Effector memory CD4-positive, alpha-beta T cell (primary cell): ENCODE data around the gene SCAMP2.

ENCODE experiments used
- DNase-seq, 3 donors: peaks; one replicate each; pipeline ENCODE4 v3.0.0-alpha.2; 2020
- H3K27ac ChIP-seq: 2 replicates; pipeline ENCODE4 v1.7.0; 2013; ENCODE audit warnings: mild to moderate bottlenecking, low read length, moderate library complexity; ENCODE audit not compliant: insufficient read depth, poor library complexity, severe bottlenecking
- H3K27me3 ChIP-seq: replicated peaks from 2 replicates; pipeline ENCODE4 v1.7.0; 2013; ENCODE audit warnings: mild to moderate bottlenecking, low read length; ENCODE audit not compliant: insufficient read depth, control insufficient read depth, poor library complexity, severe bottlenecking
- H3K36me3 ChIP-seq: 2 replicates; pipeline ENCODE4 v1.7.0; 2013; ENCODE audit warnings: mild to moderate bottlenecking, low read length, moderate library complexity; ENCODE audit not compliant: control insufficient read depth, insufficient read depth
- H3K4me1 ChIP-seq: 2 replicates; pipeline ENCODE4 v1.7.0; 2013; ENCODE audit warnings: low read length, mild to moderate bottlenecking; ENCODE audit not compliant: control insufficient read depth, insufficient read depth, poor library complexity, severe bottlenecking
- H3K4me3 ChIP-seq: 2 replicates; pipeline ENCODE4 v1.7.0; 2013; ENCODE audit warnings: low read length, low read depth, mild to moderate bottlenecking; ENCODE audit not compliant: insufficient read depth, poor library complexity, severe bottlenecking
- H3K9me3 ChIP-seq: 2 replicates; pipeline ENCODE4 v1.7.0; 2013; ENCODE audit warnings: mild to moderate bottlenecking, low read length, moderate library complexity; ENCODE audit not compliant: control insufficient read depth

The SCAMP2 gene

GRCh38 chr15:74823324-74823723 lies 49.8 kb downstream of the SCAMP2 start:
- Histone ChIP-seq H3K9me3 (no peaks in the 10 kb centered on the region), H3K4me3 (no peak overlapping the region), H3K27ac (no peak overlapping the region), H3K36me3 (no peaks in the 10 kb centered on the region), H3K4me1 (no peaks in the 10 kb centered on the region), H3K27me3 (peaks cover 9% of the 10 kb centered on the region)
- DNase-seq, result no peak

GRCh38 chr15:74822233-74822632 lies 50.9 kb downstream of the SCAMP2 start:
- Histone ChIP-seq H3K4me3 (no peak overlapping the region), H3K27ac (no peak overlapping the region), H3K36me3 (no peaks in the 10 kb centered on the region), H3K9me3 (no peaks in the 10 kb centered on the region), H3K27me3 (no peaks in the 10 kb centered on the region), H3K4me1 (no peaks in the 10 kb centered on the region)
- DNase-seq, result no peak

DNA sequence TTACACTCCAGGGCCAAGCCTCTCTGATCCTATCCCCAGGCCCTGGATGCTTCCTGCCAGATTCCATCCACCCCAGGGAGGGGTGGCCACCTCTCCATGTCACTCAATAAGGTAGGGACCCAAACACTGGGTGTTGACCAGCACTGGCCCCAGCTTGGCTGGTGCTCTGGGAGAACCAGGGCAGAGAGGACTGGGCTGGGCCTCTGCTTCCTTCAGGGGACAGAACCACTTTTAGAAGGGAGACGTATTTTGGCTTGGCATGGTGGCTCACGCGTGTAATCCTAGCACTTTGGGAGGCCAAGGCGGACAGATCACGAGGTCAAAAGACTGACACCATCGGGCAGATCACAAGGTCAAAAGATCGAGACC lies 51.4 kb downstream of the SCAMP2 start:
- Histone ChIP-seq H3K4me1 (no peaks in the 10 kb centered on the region), H3K27ac (no peak overlapping the region), H3K9me3 (no peaks in the 10 kb centered on the region), H3K36me3 (no peaks in the 10 kb centered on the region), H3K4me3 (no peak overlapping the region), H3K27me3 (no peaks in the 10 kb centered on the region)
- no peak for DNase-seq

DNA sequence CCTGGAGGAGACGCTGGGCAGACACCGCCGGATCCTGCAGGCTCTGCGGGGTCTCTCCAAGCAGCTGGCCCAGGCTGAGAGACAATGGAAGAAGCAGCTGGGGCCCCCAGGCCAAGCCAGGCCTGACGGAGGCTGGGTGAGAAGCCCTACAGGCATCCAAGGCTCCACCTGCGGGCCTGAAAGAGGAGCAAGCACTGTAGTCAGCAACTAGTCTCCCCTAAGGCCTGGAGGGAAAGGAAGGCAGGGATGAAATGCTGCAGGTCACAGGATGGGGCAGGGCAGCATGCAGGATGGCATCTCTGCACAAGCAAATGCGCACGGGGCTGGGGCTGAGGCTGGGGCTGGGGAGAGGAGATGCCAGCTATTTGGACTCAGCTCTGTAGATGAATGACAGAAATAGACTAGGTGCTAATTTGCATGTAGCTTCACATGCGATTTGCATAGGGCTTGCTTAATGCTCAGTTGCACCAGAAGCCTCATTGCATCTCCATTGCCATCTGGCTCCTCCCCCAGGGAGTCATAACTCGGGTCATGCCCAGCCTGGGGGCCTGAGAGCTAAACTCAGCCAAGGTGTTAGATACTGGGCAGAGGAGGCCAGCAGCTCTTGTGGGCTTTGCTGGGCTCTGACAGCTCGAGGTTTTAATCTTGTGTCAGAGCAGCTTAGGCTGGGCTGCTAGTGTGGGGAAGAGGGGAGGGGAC lies 51.9 kb downstream of the SCAMP2 start:
- DNase-seq, result no peak
- H3K9me3 ChIP-seq, result no peaks in the 10 kb centered on the region
- H3K4me1 ChIP-seq, result no peaks in the 10 kb centered on the region
- no peaks in the 10 kb centered on the region for H3K36me3 ChIP-seq
- H3K27ac ChIP-seq, result no peak overlapping the region
- H3K27me3 ChIP-seq, result no peaks in the 10 kb centered on the region
- H3K4me3 ChIP-seq, result no peak overlapping the region

DNA sequence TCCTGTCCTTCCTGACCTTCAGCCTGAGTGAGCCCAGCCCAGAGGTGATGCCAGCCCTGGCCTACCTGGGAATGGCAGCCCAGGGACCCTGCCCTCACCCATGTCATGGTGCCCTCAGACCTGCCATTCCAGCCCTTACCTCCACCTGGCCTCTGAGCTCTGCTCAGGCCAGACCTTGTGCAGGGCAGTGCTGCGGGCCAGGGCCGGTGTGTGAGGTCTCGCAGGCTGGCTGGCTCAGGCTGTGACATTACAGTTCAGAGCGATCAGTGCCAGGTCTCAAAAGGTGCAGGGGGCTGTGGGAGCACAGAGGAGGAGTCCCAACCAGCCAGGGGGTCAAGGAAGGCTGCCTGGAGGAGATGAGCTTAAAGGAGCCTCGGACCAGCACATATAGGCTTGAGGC lies 53.1 kb downstream of the SCAMP2 start:
- no peaks in the 10 kb centered on the region for H3K4me1 ChIP-seq
- no peaks in the 10 kb centered on the region for H3K36me3 ChIP-seq
- H3K27me3 ChIP-seq, result no peaks in the 10 kb centered on the region
- H3K27ac ChIP-seq, result no peak overlapping the region
- no peak for DNase-seq
- no peaks in the 10 kb centered on the region for H3K9me3 ChIP-seq
- H3K4me3 ChIP-seq, result no peak overlapping the region

DNA sequence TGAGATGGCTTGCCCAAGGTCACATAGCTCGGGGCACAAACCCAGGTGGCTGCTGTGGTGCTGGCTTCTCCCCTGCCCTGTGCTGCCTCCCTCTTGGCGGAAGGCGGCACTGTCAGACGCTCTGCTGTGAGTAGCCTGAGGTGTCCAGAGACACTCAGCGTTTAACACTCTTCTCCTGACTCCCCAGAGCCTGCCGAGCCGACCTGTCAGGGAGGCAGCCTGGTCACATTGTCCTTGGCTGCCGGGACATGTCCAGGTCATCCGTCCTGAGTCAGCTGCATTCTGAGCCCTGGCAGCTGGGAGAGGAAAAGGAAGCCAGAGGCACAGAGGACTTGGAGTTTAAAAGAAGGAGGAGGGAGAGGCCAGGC lies 55.8 kb downstream of the SCAMP2 start:
- Histone ChIP-seq H3K4me1 (no peaks in the 10 kb centered on the region), H3K4me3 (no peak overlapping the region), H3K9me3 (no peaks in the 10 kb centered on the region), H3K36me3 (no peaks in the 10 kb centered on the region), H3K27me3 (no peaks in the 10 kb centered on the region), H3K27ac (no peak overlapping the region)
- DNase-seq, result no peak

DNA sequence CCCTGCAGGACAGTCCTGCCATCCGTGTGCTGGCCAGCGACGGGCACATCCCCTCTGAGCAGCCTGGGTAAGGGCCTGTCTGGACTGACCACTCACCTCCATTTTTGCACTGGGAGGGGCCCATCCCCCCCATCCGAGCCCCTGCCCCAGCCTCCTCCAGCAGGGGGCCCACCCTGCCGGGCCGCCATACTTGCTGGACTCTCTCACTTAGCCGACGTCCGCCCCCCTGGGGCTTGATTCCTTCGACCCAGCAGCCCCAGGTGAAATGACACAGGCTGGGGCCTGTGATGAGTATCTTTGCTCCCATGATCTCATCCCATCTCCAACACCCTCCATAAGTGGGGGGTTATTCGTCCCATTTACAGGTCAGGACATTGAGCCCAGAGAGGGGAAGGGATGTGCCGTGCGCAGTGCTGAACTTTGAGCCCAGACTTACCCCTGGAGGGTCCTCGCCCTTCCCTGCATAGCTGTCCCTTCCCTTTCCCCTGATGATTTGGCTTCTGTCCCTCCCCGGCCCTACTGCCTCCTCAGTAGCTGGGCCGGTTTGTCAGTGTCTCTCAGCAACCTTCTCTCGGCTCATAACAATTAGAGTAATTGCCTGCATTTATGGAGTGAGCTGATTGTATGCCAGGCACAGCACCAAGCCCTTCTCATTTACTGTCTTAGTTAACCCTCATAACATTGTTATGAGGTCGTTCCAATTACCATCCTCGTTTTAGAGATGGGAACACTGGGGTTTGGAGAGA lies 56.4 kb downstream of the SCAMP2 start:
- DNase-seq, result no peak
- no peak overlapping the region for H3K27ac ChIP-seq

DNA sequence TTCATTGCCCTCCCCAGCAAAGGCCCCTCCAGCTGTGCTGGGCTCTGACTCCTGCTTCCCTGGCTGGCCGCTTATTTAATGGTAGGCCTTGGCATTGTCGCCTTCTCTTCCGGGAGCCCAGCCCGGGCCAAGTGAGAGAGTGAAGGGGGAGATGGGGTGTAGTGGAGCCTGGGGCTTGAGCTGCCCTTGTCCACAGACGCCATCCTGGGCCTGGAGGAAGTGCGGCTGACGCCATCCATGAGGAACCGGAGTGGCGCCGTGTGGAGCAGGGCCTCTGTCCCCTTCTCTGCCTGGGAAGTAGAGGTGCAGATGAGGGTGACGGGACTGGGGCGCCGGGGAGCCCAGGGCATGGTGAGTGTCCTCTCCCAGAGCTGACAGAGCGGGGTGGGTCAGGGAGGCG lies 57.2 kb downstream of the SCAMP2 start:
- no peaks in the 10 kb centered on the region for H3K4me1 ChIP-seq
- no peak overlapping the region for H3K27ac ChIP-seq
- H3K36me3 ChIP-seq, result no peaks in the 10 kb centered on the region
- no peak overlapping the region for H3K4me3 ChIP-seq
- no peaks in the 10 kb centered on the region for H3K9me3 ChIP-seq
- no peak for DNase-seq
- H3K27me3 ChIP-seq, result no peaks in the 10 kb centered on the region

More for the DNA sequence above, 56.4 kb downstream of the SCAMP2 start:
- H3K4me1 ChIP-seq, result no peaks in the 10 kb centered on the region
- no peaks in the 10 kb centered on the region for H3K9me3 ChIP-seq
- no peaks in the 10 kb centered on the region for H3K36me3 ChIP-seq
- H3K4me3 ChIP-seq, result no peak overlapping the region
- no peaks in the 10 kb centered on the region for H3K27me3 ChIP-seq

- no peak overlapping the region for H3K4me3 ChIP-seq
- H3K4me1 ChIP-seq, result no peaks in the 10 kb centered on the region
- H3K27me3 ChIP-seq, result no peaks in the 10 kb centered on the region
- no peaks in the 10 kb centered on the region for H3K36me3 ChIP-seq
- no peak for DNase-seq
- H3K27ac ChIP-seq, result no peak overlapping the region
- no peaks in the 10 kb centered on the region for H3K9me3 ChIP-seq
These were observed 57.8 kb downstream of the SCAMP2 start for GRCh38 chr15:74815121-74815934.

DNA sequence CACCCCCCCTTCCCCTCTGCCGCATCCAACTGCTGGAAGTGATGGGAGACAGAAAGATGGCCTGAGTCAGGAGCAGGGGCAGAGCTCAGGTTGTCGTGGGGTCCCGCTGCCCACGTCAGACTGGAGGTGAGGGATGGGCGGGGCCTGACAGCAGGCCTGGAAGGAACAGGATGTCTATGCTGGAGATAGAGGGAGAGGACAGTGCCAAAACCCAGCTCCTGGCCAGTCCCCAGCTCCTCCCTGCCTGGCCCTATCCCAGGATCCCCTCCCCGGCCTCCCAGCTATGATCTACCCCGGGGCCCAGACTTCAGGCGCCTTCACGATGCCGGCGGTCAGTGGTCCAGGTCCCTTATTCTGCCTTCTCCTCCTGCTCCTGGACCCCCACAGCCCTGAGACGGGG lies 60.6 kb downstream of the SCAMP2 start, which contains the start of gene LMAN1L:
Gene LMAN1L, plus strand, starts transcription at position 303 of the 400 bp plus-strand sequence. Its CDS starts 20 bp downstream, at position 323.
- no peak within 1 kb of the TSS for H3K27ac ChIP-seq
- no peak for DNase-seq
- H3K27me3 ChIP-seq, result no peaks in the 10 kb centered on the region
- H3K9me3 ChIP-seq, result no peaks in the 10 kb centered on the region
- no peaks in the 10 kb centered on the region for H3K4me1 ChIP-seq
- H3K36me3 ChIP-seq, result no peaks in the 10 kb centered on the region
- H3K4me3 ChIP-seq, result no peak within 1 kb of the TSS
